HL-60/S4 (cell line): Measurements from ENCODE around the gene PRX.
"Not testable (repeated sequence)": the region's sequence is repeated elsewhere in the genome, so short reads cannot be mapped to it uniquely, and the experiment has no call there.

Source experiments
- in situ Hi-C: fragments of 300-500 bp; cut with MboI; formaldehyde crosslinking; loops from 2 replicates; pipeline ENCODE4 v1.14.3; 2022; ENCODE audit warnings: low sequenced_read_pairs

Gene PRX

GRCh38 chr19:40390084-40390742, 23.0 kb downstream of the PRX start, which contains the start of gene HIPK4:
HIPK4 (minus strand) TSS chr19:40390181; CDS start chr19:40389902, 279 bp downstream.
- in situ Hi-C loops = no loop called here

GRCh38 chr19:40389404-40390083, 23.6 kb downstream of the PRX start:
- in situ Hi-C loops = no loop called here

GRCh38 chr19:40388481-40388880, 24.7 kb downstream of the PRX start:
- in situ Hi-C loops = no loop called here

GRCh38 chr19:40387155-40387554, 26.0 kb downstream of the PRX start:
- in situ Hi-C loops = no loop called here

GRCh38 chr19:40383668-40384248, 29.4 kb downstream of the PRX start:
- in situ Hi-C loops = no loop called here

GRCh38 chr19:40381321-40381720, 31.9 kb downstream of the PRX start:
- in situ Hi-C loops = no loop called here

GRCh38 chr19:40380199-40381037, 32.8 kb downstream of the PRX start:
- in situ Hi-C loops = no loop called here

- in situ Hi-C loops = no loop called here
Measured at GRCh38 chr19:40379446-40380198, 33.6 kb downstream of the PRX start.

- in situ Hi-C loops = no loop called here
Measured at GRCh38 chr19:40378509-40378908, 34.7 kb downstream of the PRX start.

- in situ Hi-C loops = no loop called here
Measured at GRCh38 chr19:40377876-40378385, 35.2 kb downstream of the PRX start.

- in situ Hi-C loops = no loop called here
Measured at GRCh38 chr19:40376286-40376862, 36.8 kb downstream of the PRX start.

- in situ Hi-C loops = no loop called here
Measured at GRCh38 chr19:40374084-40374483, 39.1 kb downstream of the PRX start.

- in situ Hi-C loops = no loop called here
Measured at GRCh38 chr19:40371802-40372122, 41.4 kb downstream of the PRX start.

- in situ Hi-C loops = no loop called here
Measured at GRCh38 chr19:40370997-40371801, 42.0 kb downstream of the PRX start.

- in situ Hi-C loops = not testable (repeated sequence)
Measured at GRCh38 chr19:40370253-40370652, 42.9 kb downstream of the PRX start.

- in situ Hi-C loops = no loop called here
Measured at GRCh38 chr19:40369797-40370196, 43.4 kb downstream of the PRX start.

- in situ Hi-C loops = no loop called here
Measured at GRCh38 chr19:40367577-40368434, 45.4 kb downstream of the PRX start.
